ENCODE results near the gene LMTK3.

The LMTK3 gene

GRCh38 chr19:48537541-48537940, 25.9 kb upstream of the LMTK3 start:
- Histone ChIP-seq H3K4me1 (ENCODE audit: control insufficient read depth, insufficient read depth, low read depth, low read length) (no peaks in the 10 kb centered on the region), H3K9me3 (ENCODE audit: control insufficient read depth, low read length) (no peaks in the 10 kb centered on the region), H4K8ac (ENCODE audit: low read length) (no peak overlapping the region), H2AFZ (ENCODE audit: low read depth, low read length) (no peak overlapping the region), H2BK15ac (ENCODE audit: low read depth, poor library complexity, severe bottlenecking) (no peak overlapping the region), H2BK12ac (ENCODE audit: low read length in 2 of 2) (no peak overlapping the region), H3K18ac (ENCODE audit: low read depth in 1 of 2, low read length in 2 of 2) (no peak overlapping the region), H3K4me3 (ENCODE audit: insufficient read depth in 1 of 2, low read depth in 1 of 2, low read length in 2 of 2) (no peak overlapping the region), H3K27ac (ENCODE audit: low read length, poor library complexity, severe bottlenecking) (no peak overlapping the region), H2AK5ac (ENCODE audit: low read length, severe bottlenecking) (no peak overlapping the region), H2BK120ac (ENCODE audit: low read depth, low read length) (no peak overlapping the region), H3K23ac (ENCODE audit: low read length in 2 of 2) (no peak overlapping the region), H3K27me3 (ENCODE audit: control insufficient read depth in 1 of 2, insufficient read depth in 1 of 2, low read length in 2 of 2) (no peaks in the 10 kb centered on the region), H3K79me1 (replicated peaks; ENCODE audit: low read length, poor library complexity, severe bottlenecking) (no peaks in the 10 kb centered on the region), H3K14ac (ENCODE audit: low read length in 2 of 2) (no peak overlapping the region), H2BK5ac (ENCODE audit: low read depth, low read length, poor library complexity, severe bottlenecking) (no peak overlapping the region), H4K91ac (ENCODE audit: low read length) (no peak overlapping the region), H3K9ac (ENCODE audit: low read length) (no peak overlapping the region), H3K4ac (ENCODE audit: low read depth in 1 of 2, low read length in 2 of 2) (no peak overlapping the region), H3K4me2 (ENCODE audit: low read length, poor library complexity, severe bottlenecking) (no peak overlapping the region), H3K36me3 (ENCODE audit: control insufficient read depth in 1 of 2, insufficient read depth in 2 of 2, low read depth in 1 of 2, low read length in 2 of 2) (no peaks in the 10 kb centered on the region)
- DNase-seq = peak; percentile 80
- 65% methylated on average over 6 of the region's 7 CpGs for WGBS

GRCh38 chr19:48533770-48534169, 22.1 kb upstream of the LMTK3 start:
- Histone ChIP-seq H3K4me3 (ENCODE audit: insufficient read depth in 1 of 2, low read depth in 1 of 2, low read length in 2 of 2) (no peak overlapping the region), H3K4me2 (ENCODE audit: low read length, poor library complexity, severe bottlenecking) (no peak overlapping the region)
- WGBS = 90% methylated on average over 9 of the region's 10 CpGs

GRCh38 chr19:48530770-48531169, 19.1 kb upstream of the LMTK3 start:
- Histone ChIP-seq H3K27me3 (ENCODE audit: control insufficient read depth in 1 of 2, insufficient read depth in 1 of 2, low read length in 2 of 2) (peaks cover 0 to 4% of the 10 kb centered on the region in 2 experiments), H2BK12ac (ENCODE audit: low read length in 2 of 2) (no peak overlapping the region), H3K4me3 (ENCODE audit: insufficient read depth in 1 of 2, low read depth in 1 of 2, low read length in 2 of 2) (no peak overlapping the region), H3K9ac (ENCODE audit: low read length) (no peak overlapping the region), H2BK120ac (ENCODE audit: low read depth, low read length) (no peak overlapping the region), H3K36me3 (ENCODE audit: control insufficient read depth in 1 of 2, insufficient read depth in 2 of 2, low read depth in 1 of 2, low read length in 2 of 2) (no peaks in the 10 kb centered on the region), H3K4me2 (ENCODE audit: low read length, poor library complexity, severe bottlenecking) (no peak overlapping the region), H3K23ac (ENCODE audit: low read length in 2 of 2) (no peak overlapping the region), H2AK5ac (ENCODE audit: low read length, severe bottlenecking) (no peak overlapping the region), H3K27ac (ENCODE audit: low read length, poor library complexity, severe bottlenecking) (no peak overlapping the region), H3K79me1 (replicated peaks; ENCODE audit: low read length, poor library complexity, severe bottlenecking) (no peaks in the 10 kb centered on the region), H3K9me3 (ENCODE audit: control insufficient read depth, low read length) (peaks cover 10% of the 10 kb centered on the region), H2BK15ac (ENCODE audit: low read depth, poor library complexity, severe bottlenecking) (no peak overlapping the region), H4K8ac (ENCODE audit: low read length) (no peak overlapping the region), H4K91ac (ENCODE audit: low read length) (no peak overlapping the region), H3K4ac (ENCODE audit: low read depth in 1 of 2, low read length in 2 of 2) (no peak overlapping the region), H2BK5ac (ENCODE audit: low read depth, low read length, poor library complexity, severe bottlenecking) (no peak overlapping the region), H2AFZ (ENCODE audit: low read depth, low read length) (no peak overlapping the region), H3K14ac (ENCODE audit: low read length in 2 of 2) (no peak overlapping the region), H3K18ac (ENCODE audit: low read depth in 1 of 2, low read length in 2 of 2) (no peak overlapping the region), H3K4me1 (ENCODE audit: control insufficient read depth, insufficient read depth, low read depth, low read length) (no peaks in the 10 kb centered on the region)
- WGBS = 85% methylated on average over 3 of the region's 6 CpGs
- DNase-seq = no peak

More at GRCh38 chr19:48533770-48534169, 22.1 kb upstream of the LMTK3 start:
- Histone ChIP-seq H3K18ac (ENCODE audit: low read depth in 1 of 2, low read length in 2 of 2) (no peak overlapping the region), H4K8ac (ENCODE audit: low read length) (no peak overlapping the region), H3K14ac (ENCODE audit: low read length in 2 of 2) (no peak overlapping the region), H2BK15ac (ENCODE audit: low read depth, poor library complexity, severe bottlenecking) (no peak overlapping the region), H2AFZ (ENCODE audit: low read depth, low read length) (no peak overlapping the region), H3K27ac (ENCODE audit: low read length, poor library complexity, severe bottlenecking) (no peak overlapping the region), H2BK12ac (ENCODE audit: low read length in 2 of 2) (no peak overlapping the region), H3K9ac (ENCODE audit: low read length) (no peak overlapping the region), H3K4me1 (ENCODE audit: control insufficient read depth, insufficient read depth, low read depth, low read length) (no peaks in the 10 kb centered on the region), H3K23ac (ENCODE audit: low read length in 2 of 2) (no peak overlapping the region), H2AK5ac (ENCODE audit: low read length, severe bottlenecking) (no peak overlapping the region), H4K91ac (ENCODE audit: low read length) (no peak overlapping the region), H3K4ac (ENCODE audit: low read depth in 1 of 2, low read length in 2 of 2) (no peak overlapping the region), H3K36me3 (ENCODE audit: control insufficient read depth in 1 of 2, insufficient read depth in 2 of 2, low read depth in 1 of 2, low read length in 2 of 2) (no peaks in the 10 kb centered on the region), H2BK5ac (ENCODE audit: low read depth, low read length, poor library complexity, severe bottlenecking) (no peak overlapping the region), H3K79me1 (replicated peaks; ENCODE audit: low read length, poor library complexity, severe bottlenecking) (no peaks in the 10 kb centered on the region), H2BK120ac (ENCODE audit: low read depth, low read length) (no peak overlapping the region), H3K9me3 (ENCODE audit: control insufficient read depth, low read length) (peaks cover 5% of the 10 kb centered on the region), H3K27me3 (ENCODE audit: control insufficient read depth in 1 of 2, insufficient read depth in 1 of 2, low read length in 2 of 2) (peaks cover 0 to 4% of the 10 kb centered on the region in 2 experiments)
- no peak for DNase-seq

DNA sequence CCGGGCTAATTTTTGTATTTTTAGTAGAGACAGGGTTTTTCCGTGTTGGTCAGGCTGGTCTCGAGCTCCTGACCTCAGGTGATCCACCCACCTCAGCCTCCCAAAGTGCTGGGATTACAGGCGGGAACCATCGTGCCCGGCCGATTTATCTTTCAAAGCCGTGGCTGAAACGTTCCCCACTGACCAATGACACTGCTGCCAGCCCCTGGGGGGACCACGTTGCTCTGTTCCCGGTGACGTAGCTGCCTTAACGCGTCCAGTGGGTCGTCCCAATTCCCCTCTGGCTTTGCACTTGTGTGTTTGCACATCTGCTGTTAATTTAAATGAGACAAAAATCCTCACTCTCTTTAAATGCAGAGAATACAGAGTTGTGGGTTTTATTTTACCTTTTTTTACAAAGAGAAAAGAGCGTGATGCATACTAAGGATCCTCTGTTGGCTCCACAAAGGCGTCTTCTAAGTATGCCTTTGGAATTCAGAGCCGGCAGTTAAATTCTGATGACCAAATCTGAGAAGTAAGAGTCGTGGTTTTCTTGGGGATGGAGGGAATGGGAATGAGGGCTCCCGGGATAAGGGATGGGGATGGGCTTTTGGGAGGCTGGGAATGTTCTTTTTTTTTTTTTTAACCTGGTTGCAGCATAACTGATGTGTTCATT, 18.6 kb upstream of the LMTK3 start:
- DNase-seq = no peak
- WGBS = 82% methylated on average over 20 of the region's 20 CpGs
- H3K27ac ChIP-seq (ENCODE audit: low read length, poor library complexity, severe bottlenecking) = no peak overlapping the region

More for the DNA sequence above, 18.6 kb upstream of the LMTK3 start:
- H3K4ac ChIP-seq (ENCODE audit: low read depth in 1 of 2, low read length in 2 of 2) = no peak overlapping the region
- H3K23ac ChIP-seq (ENCODE audit: low read length in 2 of 2) = no peak overlapping the region
- H3K9me3 ChIP-seq (ENCODE audit: control insufficient read depth, low read length) = peaks cover 10% of the 10 kb centered on the region
- H2AK5ac ChIP-seq (ENCODE audit: low read length, severe bottlenecking) = no peak overlapping the region
- H2BK120ac ChIP-seq (ENCODE audit: low read depth, low read length) = no peak overlapping the region
- H3K4me1 ChIP-seq (ENCODE audit: control insufficient read depth, insufficient read depth, low read depth, low read length) = no peaks in the 10 kb centered on the region
- H3K9ac ChIP-seq (ENCODE audit: low read length) = peak overlapping the region; percentile 40
- no peaks in the 10 kb centered on the region for H3K36me3 ChIP-seq (ENCODE audit: control insufficient read depth in 1 of 2, insufficient read depth in 2 of 2, low read depth in 1 of 2, low read length in 2 of 2)
- H3K4me2 ChIP-seq (ENCODE audit: low read length, poor library complexity, severe bottlenecking) = no peak overlapping the region
- H2AFZ ChIP-seq (ENCODE audit: low read depth, low read length) = no peak overlapping the region
- H3K4me3 ChIP-seq (ENCODE audit: insufficient read depth in 1 of 2, low read depth in 1 of 2, low read length in 2 of 2) = no peak overlapping the region
- H4K91ac ChIP-seq (ENCODE audit: low read length) = no peak overlapping the region
- H2BK12ac ChIP-seq (ENCODE audit: low read length in 2 of 2) = no peak overlapping the region
- peaks cover 0 to 4% of the 10 kb centered on the region in 2 experiments for H3K27me3 ChIP-seq (ENCODE audit: control insufficient read depth in 1 of 2, insufficient read depth in 1 of 2, low read length in 2 of 2)
- no peak overlapping the region for H2BK5ac ChIP-seq (ENCODE audit: low read depth, low read length, poor library complexity, severe bottlenecking)
- H3K14ac ChIP-seq (ENCODE audit: low read length in 2 of 2) = no peak overlapping the region
- no peak overlapping the region for H3K18ac ChIP-seq (ENCODE audit: low read depth in 1 of 2, low read length in 2 of 2)
- H4K8ac ChIP-seq (ENCODE audit: low read length) = no peak overlapping the region
- no peak overlapping the region for H2BK15ac ChIP-seq (ENCODE audit: low read depth, poor library complexity, severe bottlenecking)
- H3K79me1 ChIP-seq (replicated peaks; ENCODE audit: low read length, poor library complexity, severe bottlenecking) = no peaks in the 10 kb centered on the region

Measured in mesenchymal stem cell (in vitro differentiated cells and primary cell).